SU-DHL-6 (cell line): ENCODE measurements around the gene ITPR1.

Experiments
- H2AFZ ChIP-seq: fragments of 200-600 bp; sonication (generic); 2 replicates; pipeline ENCODE4 v1.6.1; 2014; ENCODE audit warnings: low read depth, mild to moderate bottlenecking, moderate library complexity, mixed read lengths, antibody characterized with exemption, low read length; ENCODE audit not compliant: severe bottlenecking
- H3F3A ChIP-seq: fragments of 200-600 bp; shearing (Covaris generic); 2 replicates; pipeline ENCODE4 v1.6.0; 2016; ENCODE audit warnings: antibody characterized with exemption, mild to moderate bottlenecking; ENCODE audit not compliant: insufficient read depth
- H3K27ac ChIP-seq: fragments of 200-600 bp; sonication (generic); 2 replicates; pipeline ENCODE4 v1.5.1; 2016; ENCODE audit warnings: low read depth, mild to moderate bottlenecking, low read length, moderate library complexity, mixed read lengths
- H3K27me3 ChIP-seq: fragments of 200-600 bp; sonication (generic), shearing (Covaris generic); 2 replicates; pipeline ENCODE4 v1.6.0; 2014; ENCODE audit warnings: mild to moderate bottlenecking, low read length
- H3K36me3 ChIP-seq: fragments of 200-600 bp; sonication (generic); 2 replicates; pipeline ENCODE4 v1.6.1; 2014; ENCODE audit warnings: mild to moderate bottlenecking, low read length, mixed read lengths
- H3K4me2 ChIP-seq: fragments of 300-600, 200-600 bp; shearing (Covaris generic), sonication (generic); 2 replicates; pipeline ENCODE4 v1.6.0; 2014; ENCODE audit warnings: low read length, low read depth, mild to moderate bottlenecking; ENCODE audit not compliant: poor library complexity, severe bottlenecking
- H3K4me3 ChIP-seq: fragments of 200-600 bp; sonication (generic); 2 replicates; pipeline ENCODE4 v1.5.1; 2014; ENCODE audit warnings: antibody characterized with exemption, low read length, mild to moderate bottlenecking, mixed read lengths; ENCODE audit not compliant: insufficient read depth, poor library complexity, severe bottlenecking
- H3K79me2 ChIP-seq: fragments of 200-600 bp; sonication (generic); 2 replicates; pipeline ENCODE4 v1.6.1; 2014; ENCODE audit warnings: mild to moderate bottlenecking, low read length, moderate library complexity; ENCODE audit not compliant: insufficient read depth
- H3K9ac ChIP-seq: fragments of 200-600 bp; sonication (generic); 2 replicates; pipeline ENCODE4 v1.7.0; 2014; ENCODE audit warnings: mild to moderate bottlenecking, low read length
- H3K9me2 ChIP-seq: fragments of 200-600 bp; sonication (generic); replicated peaks from 2 replicates; pipeline ENCODE4 v1.6.1; 2014; ENCODE audit warnings: low read length; ENCODE audit not compliant: insufficient read depth
- H3K9me3 ChIP-seq: fragments of 200-600 bp; sonication (generic); 2 replicates; pipeline ENCODE4 v1.6.1; 2014; ENCODE audit warnings: low read length, mixed read lengths; ENCODE audit not compliant: insufficient read depth
- H4K20me1 ChIP-seq: fragments of 200-600 bp; sonication (generic); 2 replicates; pipeline ENCODE4 v1.6.1; 2014; ENCODE audit warnings: low read depth, mild to moderate bottlenecking, antibody characterized with exemption, low read length, moderate library complexity, mixed read lengths
- CTCF ChIP-seq: fragments of 200-600 bp; sonication (generic); IDR thresholded peaks from one replicate; pipeline ENCODE4 v1.5.1; 2017; ENCODE audit warnings: antibody characterized with exemption, mild to moderate bottlenecking, low read length, moderate library complexity; ENCODE audit not compliant: insufficient read depth, poor library complexity, severe bottlenecking
- EZH2phosphoT487 ChIP-seq: fragments of 200-600 bp; sonication (generic), shearing (Covaris generic); conservative IDR thresholded peaks from 2 replicates; pipeline ENCODE4 v1.6.1; 2018; ENCODE audit warnings: mild to moderate bottlenecking, antibody characterized with exemption, low read length, moderate library complexity, mixed read lengths

Gene ITPR1

DNA sequence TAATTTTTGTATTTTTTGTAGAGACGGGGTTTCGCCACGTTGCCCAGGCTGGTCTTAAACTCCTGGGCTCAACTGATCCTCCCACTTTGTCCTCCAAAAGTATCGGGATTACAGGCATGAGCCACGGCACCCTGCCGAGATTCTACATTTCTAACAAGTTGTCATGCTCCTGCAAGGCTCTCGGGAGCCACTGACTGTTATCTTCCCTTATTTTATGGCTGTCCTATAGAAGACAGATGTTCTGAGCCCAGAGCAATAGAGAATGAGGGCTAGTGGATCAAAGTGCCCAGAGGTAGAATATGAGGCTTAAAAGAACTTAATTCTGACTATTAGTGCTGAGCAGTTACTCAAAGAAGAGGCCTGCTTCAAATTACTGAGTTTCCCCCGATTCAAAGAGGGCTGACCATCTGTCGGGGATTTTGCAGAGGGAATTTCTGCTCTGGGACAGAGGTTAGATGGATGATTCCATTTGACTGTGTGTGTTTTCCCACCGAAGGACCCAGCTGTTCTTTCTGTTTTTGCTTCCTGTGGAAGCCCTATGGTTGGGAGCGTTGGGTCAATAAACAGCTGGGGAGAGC lies 39.5 kb downstream of the ITPR1 start:
- H3K27ac ChIP-seq = no peak overlapping the region
- no peak for TF ChIP-seq CTCF
- TF ChIP-seq EZH2phosphoT487 = no peak
- H3K4me3 ChIP-seq = no peak overlapping the region
- H3K27me3 ChIP-seq = no peaks in the 10 kb centered on the region
- H3K4me2 ChIP-seq = no peak overlapping the region
- no peaks in the 10 kb centered on the region for H4K20me1 ChIP-seq
- no peaks in the 10 kb centered on the region for H3K9me2 ChIP-seq
- H3F3A ChIP-seq = no peaks in the 10 kb centered on the region
- no peak overlapping the region for H2AFZ ChIP-seq
- H3K9ac ChIP-seq = no peak overlapping the region
- no peaks in the 10 kb centered on the region for H3K36me3 ChIP-seq
- H3K79me2 ChIP-seq = no peaks in the 10 kb centered on the region
- H3K9me3 ChIP-seq = no peaks in the 10 kb centered on the region

DNA sequence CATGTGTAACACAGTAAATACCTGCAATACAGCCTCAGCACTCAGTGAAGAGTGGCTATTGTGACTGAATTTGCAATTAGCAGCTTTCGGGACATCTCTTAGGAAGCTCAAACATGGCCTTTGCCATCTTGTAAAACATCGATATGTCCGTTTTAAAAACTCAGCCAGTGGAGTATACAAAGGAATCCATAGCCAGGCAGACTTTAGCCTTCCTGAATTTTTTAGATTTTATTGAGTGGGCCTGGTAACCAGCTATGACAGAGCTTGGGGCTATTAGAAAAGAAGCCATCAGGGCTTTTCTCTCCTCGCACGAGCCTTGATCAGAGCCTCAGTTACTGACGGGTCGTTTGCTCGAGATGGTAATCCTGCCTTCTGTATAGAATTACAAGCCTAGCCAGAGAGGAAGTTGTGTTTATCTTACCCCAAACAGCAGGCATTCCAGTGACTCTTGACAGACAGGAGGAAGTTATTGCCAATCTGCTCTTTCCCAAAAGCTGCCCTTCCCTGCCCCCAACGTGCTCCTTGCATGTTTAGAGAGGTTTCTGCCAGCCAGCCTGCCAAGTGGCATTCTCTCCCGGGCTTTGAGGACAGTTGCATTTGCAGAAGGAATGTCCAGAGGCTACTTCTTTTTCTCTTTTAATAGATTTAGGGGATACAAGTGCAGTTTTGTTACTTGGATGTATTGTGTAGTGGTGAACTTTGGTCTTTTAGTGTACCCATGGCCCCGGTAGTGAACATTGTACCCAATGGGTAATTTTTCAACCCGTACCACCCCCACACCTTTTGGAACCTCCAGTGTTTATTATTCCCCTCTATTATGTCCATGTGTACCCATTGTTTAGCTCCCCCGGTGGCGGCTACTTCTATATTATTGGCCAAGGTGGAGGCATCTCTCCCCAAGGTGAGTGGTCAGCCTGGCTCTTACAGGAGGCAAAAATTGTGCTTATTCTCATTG lies 40.6 kb downstream of the ITPR1 start:
- Histone ChIP-seq H3K4me2 (no peak overlapping the region), H3K36me3 (no peaks in the 10 kb centered on the region), H3K9ac (no peak overlapping the region), H4K20me1 (no peaks in the 10 kb centered on the region), H3F3A (no peaks in the 10 kb centered on the region), H3K79me2 (no peaks in the 10 kb centered on the region), H3K27me3 (no peaks in the 10 kb centered on the region), H3K4me3 (no peak overlapping the region), H3K27ac (no peak overlapping the region), H3K9me2 (no peaks in the 10 kb centered on the region), H3K9me3 (no peaks in the 10 kb centered on the region), H2AFZ (no peak overlapping the region)
- TF ChIP-seq CTCF (no peak), EZH2phosphoT487 (no peak)

DNA sequence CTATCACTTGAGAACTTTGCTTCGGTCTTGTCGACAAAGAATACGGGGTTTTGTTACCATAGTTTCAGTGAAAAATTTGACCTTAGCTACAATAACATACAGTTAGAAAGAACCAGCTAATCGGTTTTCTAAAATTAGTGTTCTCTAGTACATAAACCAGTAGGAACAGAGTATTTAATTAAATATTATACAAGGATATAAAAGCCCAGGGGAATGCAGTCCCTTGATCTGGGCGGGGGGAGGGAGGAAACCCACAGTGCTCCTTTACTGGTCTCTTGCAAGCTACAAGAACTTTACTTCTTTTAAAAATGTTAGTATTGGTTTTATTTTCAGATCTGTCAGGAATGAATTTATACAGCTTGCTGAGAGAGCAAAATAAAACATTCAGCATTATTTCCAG lies 41.8 kb downstream of the ITPR1 start:
- H3K27me3 ChIP-seq = no peaks in the 10 kb centered on the region
- H3K36me3 ChIP-seq = no peaks in the 10 kb centered on the region; the same call in 1 of the 2 replicates
- no peaks in the 10 kb centered on the region; the same call in 1 of the 2 replicates for H4K20me1 ChIP-seq
- H3K9me2 ChIP-seq = no peaks in the 10 kb centered on the region
- no peak overlapping the region for H3K4me2 ChIP-seq
- no peak overlapping the region for H3K4me3 ChIP-seq
- no peaks in the 10 kb centered on the region for H3F3A ChIP-seq
- no peaks in the 10 kb centered on the region for H3K79me2 ChIP-seq
- H3K9me3 ChIP-seq = no peaks in the 10 kb centered on the region
- H2AFZ ChIP-seq = no peak overlapping the region
- H3K27ac ChIP-seq = no peak overlapping the region
- no peak for TF ChIP-seq CTCF
- no peak overlapping the region for H3K9ac ChIP-seq
